NT2/D1 (cell line): ENCODE measurements around the gene ARHGEF10L.
A peak's percentile ranks its signal among the peaks of the same experiment; 100 is the strongest.

Source experiments
- DNase-seq: peaks from one replicate; pipeline ENCODE4 v3.0.0-alpha.2; 2011; ENCODE audit warnings: low read depth, low spot score
- H3K27me3 ChIP-seq: 2 replicates; pipeline ENCODE4 v1.6.0; 2011; ENCODE audit warnings: mild to moderate bottlenecking; ENCODE audit not compliant: insufficient read length, insufficient read depth
- H3K36me3 ChIP-seq: 2 replicates; pipeline ENCODE4 v1.6.1; 2011; ENCODE audit warnings: mild to moderate bottlenecking, low read length, mixed read lengths; ENCODE audit not compliant: insufficient read depth, insufficient read length
- H3K4me1 ChIP-seq: 2 replicates; pipeline ENCODE4 v1.5.1; 2011; ENCODE audit not compliant: insufficient read depth, insufficient read length
- H3K4me3 ChIP-seq: 2 replicates; pipeline ENCODE4 v1.5.1; 2011; ENCODE audit warnings: low read depth; ENCODE audit not compliant: insufficient read length
- H3K9ac ChIP-seq: 2 replicates; pipeline ENCODE4 v1.6.0; 2011; ENCODE audit warnings: low read depth; ENCODE audit not compliant: insufficient read length
- H3K9me3 ChIP-seq: 2 replicates; pipeline ENCODE4 v1.5.1; 2011; ENCODE audit warnings: mild to moderate bottlenecking, low read length; ENCODE audit not compliant: insufficient read depth
- SUZ12 ChIP-seq: IDR thresholded peaks from 2 replicates; pipeline ENCODE4 v1.6.1; 2011; ENCODE audit not compliant: insufficient read length, insufficient read depth; ENCODE audit errors: extremely low read depth
- YY1 ChIP-seq: IDR thresholded peaks from 2 replicates; pipeline ENCODE4 v1.6.1; 2011; ENCODE audit not compliant: insufficient read length, insufficient read depth
- ZNF274 ChIP-seq: IDR thresholded peaks from 2 replicates; pipeline ENCODE4 v1.6.1; 2011; ENCODE audit warnings: mild to moderate bottlenecking, low read depth, low read length

Gene ARHGEF10L

DNA sequence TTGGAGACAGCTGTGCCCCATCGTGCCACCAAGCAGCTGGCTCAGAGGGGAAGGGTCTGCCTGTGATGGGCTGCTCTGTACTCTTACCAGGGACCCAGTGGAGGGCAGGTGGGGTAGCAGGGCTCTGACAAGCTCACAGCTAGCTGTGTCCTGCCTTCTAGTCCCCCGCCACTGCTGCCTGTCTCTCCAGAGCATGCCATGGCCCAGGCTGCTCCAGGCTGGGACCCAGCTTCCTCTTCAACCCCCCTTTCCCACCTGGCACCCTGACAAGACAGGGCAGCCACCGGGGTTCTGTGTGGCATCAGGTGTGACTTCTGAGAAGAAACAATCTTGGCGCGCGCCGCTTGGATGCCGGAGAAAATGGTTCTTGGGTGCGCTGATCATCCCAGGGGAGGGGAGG lies 123.3 kb downstream of the ARHGEF10L start:
- Histone ChIP-seq H3K27me3 (no peaks in the 10 kb centered on the region), H3K9ac (no peak overlapping the region), H3K9me3 (peaks cover 7% of the 10 kb centered on the region; the same call in 1 of the 2 replicates), H3K4me1 (peaks cover 19% of the 10 kb centered on the region), H3K4me3 (no peak overlapping the region), H3K36me3 (peaks cover 58% of the 10 kb centered on the region)
- TF ChIP-seq SUZ12 (no peak), YY1 (no peak), ZNF274 (no peak)
- no peak for DNase-seq

GRCh38 chr1:17663646-17664045 lies 124.1 kb downstream of the ARHGEF10L start:
- no peak overlapping the region for H3K4me3 ChIP-seq
- peaks cover 22% of the 10 kb centered on the region for H3K4me1 ChIP-seq
- TF ChIP-seq SUZ12 (no peak), YY1 (no peak), ZNF274 (no peak)
- H3K9me3 ChIP-seq, result peaks cover 7% of the 10 kb centered on the region; the same call in 1 of the 2 replicates
- H3K36me3 ChIP-seq, result peaks cover 56% of the 10 kb centered on the region
- no peak for DNase-seq
- no peak overlapping the region for H3K9ac ChIP-seq
- no peaks in the 10 kb centered on the region for H3K27me3 ChIP-seq

- Histone ChIP-seq H3K9ac (peak overlapping the region; percentile 5), H3K9me3 (peaks cover 7% of the 10 kb centered on the region; the same call in 1 of the 2 replicates), H3K36me3 (peaks cover 51% of the 10 kb centered on the region), H3K4me3 (no peak overlapping the region), H3K27me3 (no peaks in the 10 kb centered on the region), H3K4me1 (peaks cover 22% of the 10 kb centered on the region)
- TF ChIP-seq YY1, result no peak
- no peak for TF ChIP-seq SUZ12
- no peak for TF ChIP-seq ZNF274
- no peak for DNase-seq
These were observed 124.8 kb downstream of the ARHGEF10L start for GRCh38 chr1:17664322-17664721.

DNA sequence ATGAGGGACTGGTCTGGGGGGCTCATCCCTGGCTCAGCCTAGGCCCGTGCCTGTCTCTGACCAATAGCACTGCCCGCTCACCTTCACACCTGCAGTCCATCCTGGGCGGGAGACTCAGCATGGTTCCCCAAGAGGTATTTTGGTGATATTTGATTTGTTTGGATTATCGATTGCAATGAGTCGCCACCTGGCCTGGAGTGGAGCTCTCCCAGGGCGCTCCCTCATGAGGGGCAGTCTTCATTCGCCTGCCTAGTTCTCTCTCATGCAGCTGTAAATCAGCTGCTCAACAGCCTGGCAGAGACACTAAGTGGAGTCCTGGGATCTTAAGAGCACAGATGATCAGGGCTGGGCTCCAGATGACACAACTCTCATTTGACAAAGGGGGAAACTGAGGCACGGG lies 125.6 kb downstream of the ARHGEF10L start:
- Histone ChIP-seq H3K4me3 (no peak overlapping the region), H3K9ac (no peak overlapping the region), H3K27me3 (no peaks in the 10 kb centered on the region), H3K9me3 (peaks cover 7% of the 10 kb centered on the region; the same call in 1 of the 2 replicates), H3K4me1 (peaks cover 22% of the 10 kb centered on the region), H3K36me3 (peaks cover 51% of the 10 kb centered on the region)
- TF ChIP-seq SUZ12, result no peak
- no peak for DNase-seq

DNA sequence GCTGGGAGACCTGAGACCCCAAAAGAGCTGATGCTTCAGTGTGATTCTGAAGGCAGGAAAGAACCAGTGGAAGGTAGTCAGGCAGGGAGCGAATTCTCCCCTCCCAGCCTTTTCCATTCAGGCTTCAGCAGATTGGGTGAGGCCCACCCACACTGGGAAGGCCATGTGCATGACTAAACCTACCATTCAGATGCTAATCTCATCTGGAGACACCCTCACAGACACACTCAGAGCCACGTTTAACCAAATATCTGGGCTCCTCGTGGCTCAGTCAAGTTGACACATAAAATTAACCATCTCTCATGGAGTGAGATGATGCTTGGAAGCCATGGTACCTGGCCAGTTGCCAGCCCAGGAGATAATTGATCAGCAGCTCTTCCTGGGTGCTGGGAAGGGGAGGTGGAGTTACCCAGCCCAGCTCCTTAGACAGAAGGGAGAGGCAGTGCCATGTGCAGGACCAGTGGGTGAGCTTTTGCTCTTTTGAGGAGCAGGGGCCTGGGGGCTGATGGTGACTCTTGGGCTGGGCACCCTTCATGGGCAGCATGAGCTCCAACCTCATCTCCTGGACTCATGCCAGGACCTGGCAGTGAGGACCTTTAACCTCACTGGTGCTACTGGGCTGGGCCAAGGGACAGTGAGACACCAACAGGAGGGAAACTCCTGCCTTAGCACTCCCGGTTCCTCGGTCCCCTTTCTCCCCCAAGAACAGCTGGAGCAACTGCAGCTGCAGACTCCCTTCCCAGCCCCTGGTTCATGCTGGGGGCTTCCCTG lies 126.6 kb downstream of the ARHGEF10L start:
- peaks cover 29% of the 10 kb centered on the region for H3K4me1 ChIP-seq
- no peaks in the 10 kb centered on the region for H3K27me3 ChIP-seq
- H3K9ac ChIP-seq, result no peak overlapping the region
- H3K36me3 ChIP-seq, result peaks cover 55% of the 10 kb centered on the region
- TF ChIP-seq YY1, result no peak
- TF ChIP-seq ZNF274, result no peak
- TF ChIP-seq SUZ12, result no peak
- H3K9me3 ChIP-seq, result peaks cover 7% of the 10 kb centered on the region; the same call in 1 of the 2 replicates
- no peak for DNase-seq
- H3K4me3 ChIP-seq, result no peak overlapping the region

DNA sequence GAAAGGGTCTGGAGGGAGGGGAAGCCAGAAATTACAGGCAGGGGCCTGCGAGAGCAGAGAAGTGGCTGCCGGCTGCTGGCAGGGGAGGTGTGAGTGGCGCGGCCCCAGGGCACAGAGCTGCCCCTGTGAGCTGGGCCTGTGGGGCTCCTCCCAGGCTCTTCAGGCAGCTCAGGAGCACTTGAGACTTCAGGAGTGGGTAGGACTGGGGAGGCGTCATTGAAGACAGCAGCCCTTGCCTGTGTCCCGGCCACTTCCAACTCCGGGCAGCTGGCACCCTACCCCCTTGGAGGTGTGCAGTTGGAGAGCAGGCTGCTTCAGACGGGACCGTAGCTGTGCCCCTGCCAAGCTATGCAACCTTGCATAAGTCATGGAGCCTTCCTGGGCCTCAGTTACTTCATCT lies 128.1 kb downstream of the ARHGEF10L start:
- peaks cover 50% of the 10 kb centered on the region for H3K36me3 ChIP-seq
- H3K27me3 ChIP-seq, result no peaks in the 10 kb centered on the region
- no peak for DNase-seq
- H3K9ac ChIP-seq, result no peak overlapping the region
- TF ChIP-seq ZNF274 (no peak), SUZ12 (no peak), YY1 (no peak)
- H3K9me3 ChIP-seq, result peaks cover 7% of the 10 kb centered on the region; the same call in 1 of the 2 replicates
- H3K4me3 ChIP-seq, result no peak overlapping the region
- peaks cover 32% of the 10 kb centered on the region for H3K4me1 ChIP-seq

- Histone ChIP-seq H3K27me3 (no peaks in the 10 kb centered on the region), H3K4me3 (no peak overlapping the region), H3K36me3 (peaks cover 50% of the 10 kb centered on the region), H3K9ac (no peak overlapping the region), H3K4me1 (peaks cover 33% of the 10 kb centered on the region), H3K9me3 (peaks cover 7% of the 10 kb centered on the region; the same call in 1 of the 2 replicates)
- no peak for DNase-seq
- TF ChIP-seq YY1 (no peak), SUZ12 (no peak), ZNF274 (no peak)
These were observed 128.7 kb downstream of the ARHGEF10L start for GRCh38 chr1:17668195-17668594.

GRCh38 chr1:17668624-17669175 lies 129.2 kb downstream of the ARHGEF10L start:
- Histone ChIP-seq H3K9me3 (peaks cover 7% of the 10 kb centered on the region; the same call in 1 of the 2 replicates), H3K36me3 (peaks cover 52% of the 10 kb centered on the region), H3K9ac (no peak overlapping the region), H3K4me1 (peaks cover 37% of the 10 kb centered on the region), H3K4me3 (no peak overlapping the region), H3K27me3 (no peaks in the 10 kb centered on the region)
- DNase-seq, result no peak
- no peak for TF ChIP-seq YY1
- no peak for TF ChIP-seq ZNF274
- TF ChIP-seq SUZ12, result no peak
